ENCODE data around the gene CNTD1.

CNTD1 gene

DNA sequence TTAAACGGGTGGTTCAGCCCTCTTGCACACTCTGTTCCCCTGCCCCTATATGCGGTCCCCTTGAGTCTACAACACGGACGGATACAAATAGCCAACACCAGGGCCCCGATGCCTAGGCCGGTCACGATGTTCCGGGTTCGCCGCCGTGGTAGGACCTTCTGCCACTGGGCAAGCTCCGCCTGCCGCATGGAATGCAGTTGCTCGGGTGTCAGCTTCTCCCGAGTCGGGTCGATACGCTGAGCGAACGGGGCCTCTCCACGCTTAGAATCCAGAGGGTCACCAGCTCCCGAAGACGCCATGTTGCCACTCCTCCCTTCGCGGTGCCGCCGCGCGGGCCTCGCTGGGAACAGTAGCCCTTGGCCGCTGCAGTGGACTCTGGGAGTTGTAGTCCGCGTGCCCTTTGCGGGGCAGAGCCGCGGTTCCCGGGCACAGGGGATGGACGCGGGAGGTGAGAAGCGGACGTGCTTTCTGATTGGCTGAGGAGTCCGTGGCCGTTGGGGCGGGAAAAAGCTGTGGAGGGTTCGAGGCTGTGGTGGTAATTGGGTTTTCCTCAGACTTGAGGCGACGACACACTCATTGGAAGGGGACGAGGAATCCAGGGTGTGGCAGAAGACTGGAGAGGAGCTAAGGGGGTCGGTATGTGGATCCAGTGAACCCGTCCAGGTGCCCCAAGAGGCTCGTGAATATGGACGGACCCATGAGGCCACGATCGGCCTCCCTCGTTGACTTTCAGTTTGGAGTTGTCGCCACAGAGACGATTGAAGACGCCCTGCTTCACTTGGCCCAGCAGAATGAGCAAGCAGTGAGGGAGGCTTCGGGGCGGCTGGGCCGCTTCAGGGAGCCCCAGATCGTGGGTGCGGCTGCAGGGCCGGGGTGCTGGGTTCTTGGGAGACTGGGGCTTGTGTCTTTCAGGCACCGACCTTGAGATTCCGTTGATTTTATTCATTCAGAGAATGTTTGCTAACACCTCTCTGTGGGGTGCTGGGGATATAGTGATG lies at the start of gene CNTD1, which contains the start of gene COA3:
Gene CNTD1, plus strand, starts transcription at position 479 of the 998 bp plus-strand sequence. Its CDS starts 207 bp downstream, at position 686.
Gene COA3, minus strand, starts transcription at position 322 of the 998 bp plus-strand sequence. Its CDS starts 23 bp downstream, at position 299.
- peak within 1 kb of the TSS; percentile 77; the same call in 1 of the 2 replicates for H3K27ac ChIP-seq

DNA sequence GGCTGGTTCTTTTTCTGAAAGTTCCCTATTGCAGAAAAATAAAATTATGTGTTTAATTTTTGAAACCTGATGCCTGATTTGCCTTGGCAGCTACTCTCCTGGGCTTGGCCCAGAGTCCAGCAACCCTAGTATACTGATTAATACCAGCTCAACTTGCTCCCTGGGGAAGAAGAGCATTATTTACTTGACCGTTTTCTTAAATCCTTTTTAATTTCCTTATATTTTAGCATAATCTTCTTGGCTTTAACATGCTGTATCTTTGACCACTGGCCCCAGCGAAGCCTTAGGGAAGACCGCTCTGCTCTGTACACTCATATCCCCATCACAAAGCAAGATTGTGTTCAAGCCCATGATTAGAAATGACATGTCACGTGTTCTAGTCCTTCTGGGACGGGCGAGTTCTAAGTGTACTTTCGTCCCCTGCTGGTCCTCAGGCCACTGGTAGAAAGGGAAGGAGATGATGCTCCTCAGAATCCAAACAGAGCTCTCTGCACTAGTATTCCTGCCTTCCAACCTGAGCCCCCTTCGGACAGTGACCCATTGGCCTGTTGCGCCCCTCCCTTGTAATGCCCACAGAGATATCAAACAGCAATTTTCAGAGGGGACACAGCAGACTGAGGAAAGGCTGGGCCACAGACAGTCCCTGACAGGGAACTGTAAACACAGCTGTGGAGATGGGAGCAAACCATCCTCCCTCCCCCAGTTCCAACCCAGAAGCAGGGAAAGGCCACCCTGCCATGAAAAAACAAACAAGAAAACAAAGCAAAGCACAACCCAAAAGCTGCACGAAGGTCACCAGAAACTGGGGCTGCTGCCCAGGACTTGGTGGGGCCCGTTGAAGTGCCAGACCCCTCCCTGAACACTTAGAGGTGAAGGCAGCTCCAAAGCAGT lies 49.5 kb upstream of the CNTD1 start:
- H3K27ac ChIP-seq: peak overlapping the region; percentile 36
- TF ChIP-seq, protein P1, sequence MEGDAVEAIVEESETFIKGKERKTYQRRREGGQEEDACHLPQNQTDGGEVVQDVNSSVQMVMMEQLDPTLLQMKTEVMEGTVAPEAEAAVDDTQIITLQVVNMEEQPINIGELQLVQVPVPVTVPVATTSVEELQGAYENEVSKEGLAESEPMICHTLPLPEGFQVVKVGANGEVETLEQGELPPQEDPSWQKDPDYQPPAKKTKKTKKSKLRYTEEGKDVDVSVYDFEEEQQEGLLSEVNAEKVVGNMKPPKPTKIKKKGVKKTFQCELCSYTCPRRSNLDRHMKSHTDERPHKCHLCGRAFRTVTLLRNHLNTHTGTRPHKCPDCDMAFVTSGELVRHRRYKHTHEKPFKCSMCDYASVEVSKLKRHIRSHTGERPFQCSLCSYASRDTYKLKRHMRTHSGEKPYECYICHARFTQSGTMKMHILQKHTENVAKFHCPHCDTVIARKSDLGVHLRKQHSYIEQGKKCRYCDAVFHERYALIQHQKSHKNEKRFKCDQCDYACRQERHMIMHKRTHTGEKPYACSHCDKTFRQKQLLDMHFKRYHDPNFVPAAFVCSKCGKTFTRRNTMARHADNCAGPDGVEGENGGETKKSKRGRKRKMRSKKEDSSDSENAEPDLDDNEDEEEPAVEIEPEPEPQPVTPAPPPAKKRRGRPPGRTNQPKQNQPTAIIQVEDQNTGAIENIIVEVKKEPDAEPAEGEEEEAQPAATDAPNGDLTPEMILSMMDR (conservative IDR thresholded peaks at IDR 0.05): no peak

More for the DNA sequence above, at the start of gene CNTD1, which contains the start of gene COA3:
- TF ChIP-seq, protein P1 (conservative IDR thresholded peaks at IDR 0.05): no peak

DNA sequence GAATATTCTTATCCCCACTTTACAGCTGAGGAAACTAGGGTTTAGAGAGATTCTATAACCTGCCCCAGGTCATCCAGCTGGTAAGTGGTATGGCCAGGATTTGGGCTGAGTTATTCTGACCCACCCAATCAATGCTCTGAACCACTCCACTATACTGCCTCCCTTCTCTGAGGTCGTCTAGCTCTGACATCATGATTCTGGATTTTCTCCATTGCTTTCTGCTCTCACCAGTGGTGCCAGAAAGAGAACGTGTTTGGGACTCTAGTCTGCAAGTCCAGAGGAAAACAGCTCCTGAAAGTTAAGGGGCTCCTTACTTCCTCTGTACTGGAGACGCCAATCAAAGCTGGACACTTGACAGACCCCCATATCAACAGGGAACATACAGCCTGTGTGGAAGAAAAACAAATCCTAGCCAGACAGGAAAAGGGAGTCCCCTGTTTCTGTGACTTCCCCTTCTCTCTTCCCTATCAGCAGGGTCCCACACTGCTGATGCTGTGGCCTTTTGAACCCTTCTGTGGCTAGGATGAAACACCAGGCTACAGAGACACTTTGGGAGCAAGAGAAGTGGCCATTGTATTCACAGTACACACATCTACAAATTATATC lies 47.8 kb upstream of the CNTD1 start:
- H3K27ac ChIP-seq: no peak overlapping the region
- TF ChIP-seq, protein P1 (conservative IDR thresholded peaks at IDR 0.05): no peak

- TF ChIP-seq, protein P1 (conservative IDR thresholded peaks at IDR 0.05): no peak
Measured at GRCh38 chr17:42751628-42752027, 47.0 kb upstream of the CNTD1 start.

GRCh38 chr17:42754782-42755181 lies 43.9 kb upstream of the CNTD1 start:
- H3K27ac ChIP-seq: peak overlapping the region; percentile 17
- TF ChIP-seq, protein P1 (conservative IDR thresholded peaks at IDR 0.05): no peak

More at GRCh38 chr17:42751628-42752027, 47.0 kb upstream of the CNTD1 start:
- no peak overlapping the region for H3K27ac ChIP-seq

GRCh38 chr17:42759982-42760651 lies 38.5 kb upstream of the CNTD1 start:
- H3K27ac ChIP-seq: no peak overlapping the region
- TF ChIP-seq, protein P1 (conservative IDR thresholded peaks at IDR 0.05): no peak

All from VCaP (cell line).